Mesothelial cell of epicardium (in vitro differentiated cells): ENCODE measurements around the gene STK26. TPM values are rescaled to one million over a fixed set of nuclear protein-coding genes. Genes with fewer than 3 reads are reported as not detected.

Experiments used
- DNase-seq, 2 experiments: peaks; one replicate each; pipeline ENCODE4 v3.0.0; 2021; ENCODE audit warnings: low spot score in 2 of 2; ENCODE audit not compliant: unreplicated experiment in 2 of 2
- H3K27ac Mint-ChIP-seq: 2 replicates; pipeline ENCODE4 v1.8.0; 2021; ENCODE audit warnings: mixed read lengths
- H3K27me3 Mint-ChIP-seq: 2 replicates; pipeline ENCODE4 v1.8.0; 2021; ENCODE audit warnings: low read depth, mixed read lengths
- H3K36me3 Mint-ChIP-seq: 2 replicates; pipeline ENCODE4 v1.8.0; 2021; ENCODE audit warnings: mixed read lengths
- H3K4me1 Mint-ChIP-seq: 2 replicates; pipeline ENCODE4 v1.8.0; 2021; ENCODE audit warnings: mixed read lengths
- H3K4me3 Mint-ChIP-seq: 2 replicates; pipeline ENCODE4 v1.8.0; 2021; ENCODE audit warnings: mild to moderate bottlenecking, moderate library complexity, mixed read lengths
- H3K9me3 Mint-ChIP-seq: 2 replicates; pipeline ENCODE4 v1.8.0; 2021; ENCODE audit warnings: mixed read lengths
- CTCF ChIP-seq: fragments of 200-600 bp; sonication (generic); IDR thresholded peaks from one replicate; pipeline ENCODE4 v1.5.0; 2021; ENCODE audit warnings: antibody characterized with exemption; ENCODE audit not compliant: unreplicated experiment
- total RNA-seq: library from RNA; stranded (reverse); gene quantifications from 3 replicates; pipeline ENCODE4 v1.2.1, GENCODE V29; 2021

Gene STK26
- total RNA-seq, 1 donor from 2014 or later = 96.0 TPM

GRCh38 chrX:132058050-132058449 is 34.9 kb downstream of the STK26 start:
- no peak for TF ChIP-seq CTCF
- Mint-ChIP-seq H3K4me3 (no peak overlapping the region), H3K9me3 (no peaks in the 10 kb centered on the region), H3K27ac (no peak overlapping the region), H3K4me1 (peaks cover 18% of the 10 kb centered on the region), H3K27me3 (no peaks in the 10 kb centered on the region), H3K36me3 (peaks cover 5% of the 10 kb centered on the region)
- no peak for DNase-seq

DNA sequence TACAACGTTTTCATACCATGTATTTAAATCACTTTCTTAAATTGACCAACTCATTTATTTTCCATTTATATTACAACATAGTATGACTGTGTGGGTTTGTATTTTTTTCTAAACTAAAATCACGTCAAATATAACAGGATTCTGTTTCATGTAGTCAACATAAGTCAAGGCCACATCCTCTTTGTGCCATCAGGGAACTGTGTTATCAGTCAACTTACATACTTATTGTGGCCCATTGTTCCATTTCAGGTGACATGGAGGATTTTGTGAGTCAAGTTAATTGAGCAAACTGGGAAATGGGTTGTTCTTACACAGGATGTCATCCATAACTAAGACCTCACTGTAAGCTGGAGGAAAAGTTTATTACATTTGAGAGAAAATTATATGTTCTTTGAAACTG is 35.9 kb downstream of the STK26 start:
- Mint-ChIP-seq H3K36me3 (peaks cover 7% of the 10 kb centered on the region), H3K27ac (no peak overlapping the region)

GRCh38 chrX:132059973-132060540 is 37.0 kb downstream of the STK26 start:
- Mint-ChIP-seq H3K36me3 (peaks cover 9% of the 10 kb centered on the region), H3K27ac (no peak overlapping the region), H3K9me3 (no peaks in the 10 kb centered on the region), H3K4me1 (peaks cover 12% of the 10 kb centered on the region), H3K27me3 (no peaks in the 10 kb centered on the region), H3K4me3 (no peak overlapping the region)
- no peak for DNase-seq
- TF ChIP-seq CTCF = no peak

More for the DNA sequence above, 35.9 kb downstream of the STK26 start:
- peaks cover 15% of the 10 kb centered on the region for H3K4me1 Mint-ChIP-seq
- TF ChIP-seq CTCF = no peak
- H3K27me3 Mint-ChIP-seq = no peaks in the 10 kb centered on the region
- H3K9me3 Mint-ChIP-seq = no peaks in the 10 kb centered on the region
- no peak overlapping the region for H3K4me3 Mint-ChIP-seq
- DNase-seq = no peak

- H3K4me3 Mint-ChIP-seq = no peak overlapping the region
- no peak for TF ChIP-seq CTCF
- no peaks in the 10 kb centered on the region for H3K27me3 Mint-ChIP-seq
- DNase-seq = no peak
- peaks cover 13% of the 10 kb centered on the region for H3K36me3 Mint-ChIP-seq
- peaks cover 24% of the 10 kb centered on the region for H3K4me1 Mint-ChIP-seq
- H3K9me3 Mint-ChIP-seq = no peaks in the 10 kb centered on the region
- H3K27ac Mint-ChIP-seq = no peak overlapping the region
Observed at GRCh38 chrX:132063334-132063733, 40.2 kb downstream of the STK26 start.

- no peak overlapping the region for H3K27ac Mint-ChIP-seq
- peaks cover 16% of the 10 kb centered on the region for H3K36me3 Mint-ChIP-seq
- H3K27me3 Mint-ChIP-seq = no peaks in the 10 kb centered on the region
- no peak for TF ChIP-seq CTCF
- peaks cover 24% of the 10 kb centered on the region for H3K4me1 Mint-ChIP-seq
- no peak for DNase-seq
- no peak overlapping the region for H3K4me3 Mint-ChIP-seq
- H3K9me3 Mint-ChIP-seq = no peaks in the 10 kb centered on the region
Observed at GRCh38 chrX:132063862-132064261, 40.8 kb downstream of the STK26 start.

DNA sequence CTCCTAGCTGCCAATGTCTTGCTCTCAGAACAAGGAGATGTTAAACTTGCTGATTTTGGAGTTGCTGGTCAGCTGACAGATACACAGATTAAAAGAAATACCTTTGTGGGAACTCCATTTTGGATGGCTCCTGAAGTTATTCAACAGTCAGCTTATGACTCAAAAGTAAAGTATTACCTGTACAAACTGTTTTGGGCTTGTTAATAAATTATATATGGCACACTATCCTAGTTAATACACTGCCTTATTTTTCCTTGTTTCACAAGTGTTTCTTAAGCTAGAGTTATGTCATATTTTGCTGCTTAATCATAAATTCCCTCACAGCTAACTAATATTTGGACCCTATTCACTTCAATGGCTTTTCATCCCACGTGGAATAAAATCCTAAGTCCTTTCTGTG is 45.3 kb downstream of the STK26 start:
- H3K9me3 Mint-ChIP-seq = no peaks in the 10 kb centered on the region
- no peak for DNase-seq
- H3K4me3 Mint-ChIP-seq = no peak overlapping the region
- TF ChIP-seq CTCF = no peak
- H3K36me3 Mint-ChIP-seq = peaks cover 13% of the 10 kb centered on the region
- no peaks in the 10 kb centered on the region for H3K27me3 Mint-ChIP-seq
- H3K27ac Mint-ChIP-seq = no peak overlapping the region
- H3K4me1 Mint-ChIP-seq = peaks cover 15% of the 10 kb centered on the region
